HG02938 (cell line): ENCODE data around the gene ISG20L2.
"Not testable (repeated sequence)": the region's sequence is repeated elsewhere in the genome, so short reads cannot be mapped to it uniquely, and the experiment has no call there.

Experiments
- ATAC-seq: cut with Tn5 transposase; IDR thresholded peaks from one replicate; pipeline ENCODE4 v1.9.1; 2021; ENCODE audit warnings: mild to moderate bottlenecking, moderate library complexity; ENCODE audit not compliant: unreplicated experiment

The ISG20L2 gene, protein sequence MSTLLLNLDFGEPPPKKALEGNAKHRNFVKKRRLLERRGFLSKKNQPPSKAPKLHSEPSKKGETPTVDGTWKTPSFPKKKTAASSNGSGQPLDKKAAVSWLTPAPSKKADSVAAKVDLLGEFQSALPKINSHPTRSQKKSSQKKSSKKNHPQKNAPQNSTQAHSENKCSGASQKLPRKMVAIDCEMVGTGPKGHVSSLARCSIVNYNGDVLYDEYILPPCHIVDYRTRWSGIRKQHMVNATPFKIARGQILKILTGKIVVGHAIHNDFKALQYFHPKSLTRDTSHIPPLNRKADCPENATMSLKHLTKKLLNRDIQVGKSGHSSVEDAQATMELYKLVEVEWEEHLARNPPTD

DNA sequence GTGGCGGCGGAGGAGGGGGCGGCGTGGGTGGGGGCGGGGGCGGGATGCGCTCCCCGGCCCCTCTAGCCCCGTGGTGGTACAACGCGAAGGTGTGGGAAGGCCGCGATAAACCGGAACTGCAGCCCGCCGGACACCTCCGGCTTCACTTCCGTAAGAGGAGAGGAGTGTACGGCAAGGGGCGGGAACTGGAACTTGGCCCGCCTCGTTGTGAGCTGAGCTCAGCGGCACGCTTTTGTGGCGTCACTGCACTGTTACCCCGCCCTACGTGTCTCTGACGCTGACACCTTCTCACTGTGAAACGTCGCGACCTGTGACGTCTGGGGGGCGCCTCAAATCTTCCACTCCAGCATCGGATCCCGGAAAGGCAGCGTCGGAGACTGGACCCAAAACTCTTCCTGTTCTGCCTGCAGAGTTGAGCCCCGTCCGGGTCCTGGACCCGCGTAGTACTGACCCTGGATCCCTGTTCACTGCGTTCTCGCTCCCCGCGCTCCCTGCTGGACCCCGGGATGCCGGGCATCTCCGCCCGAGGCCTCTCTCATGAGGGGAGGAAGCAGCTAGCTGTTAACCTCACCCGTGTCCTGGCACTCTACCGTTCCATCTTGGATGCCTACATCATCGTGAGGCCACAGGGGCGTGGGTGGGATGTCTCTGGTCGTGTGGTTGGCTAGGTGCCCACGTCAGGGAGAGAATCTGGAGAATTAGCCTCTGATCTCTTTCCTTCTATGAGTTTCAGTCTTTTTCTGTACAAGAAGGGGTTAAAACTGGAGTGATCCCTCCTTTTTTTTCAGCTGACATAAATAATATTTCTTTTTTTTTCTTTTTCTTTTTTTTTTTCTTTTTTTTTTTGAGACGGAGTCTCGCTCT is at the start of gene ISG20L2:
Gene ISG20L2 (minus strand): TSS at position 168 of the 864 bp plus-strand sequence. CDS start 1,114 bp downstream, outside the sequence.
- peak; percentile 91 for ATAC-seq

DNA sequence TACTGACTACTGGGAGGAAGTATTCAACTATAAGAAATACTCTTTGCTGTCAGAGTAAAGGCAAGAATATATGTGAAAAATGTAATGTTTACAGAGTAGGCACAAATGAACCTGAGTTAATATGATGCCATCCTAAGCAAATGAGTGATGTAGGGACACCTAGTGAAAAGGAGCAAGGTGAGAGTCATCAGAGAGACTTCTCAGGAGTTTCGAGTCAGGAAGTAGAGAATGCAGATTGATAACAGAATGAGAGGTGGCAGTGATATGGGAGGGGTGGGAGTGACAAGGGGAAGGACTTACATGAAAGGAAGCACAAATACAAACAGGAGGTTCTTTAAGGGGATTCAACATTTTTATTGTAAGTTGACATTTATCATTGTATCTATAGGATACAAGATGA is 49.0 kb upstream of the ISG20L2 start:
- no peak for ATAC-seq

DNA sequence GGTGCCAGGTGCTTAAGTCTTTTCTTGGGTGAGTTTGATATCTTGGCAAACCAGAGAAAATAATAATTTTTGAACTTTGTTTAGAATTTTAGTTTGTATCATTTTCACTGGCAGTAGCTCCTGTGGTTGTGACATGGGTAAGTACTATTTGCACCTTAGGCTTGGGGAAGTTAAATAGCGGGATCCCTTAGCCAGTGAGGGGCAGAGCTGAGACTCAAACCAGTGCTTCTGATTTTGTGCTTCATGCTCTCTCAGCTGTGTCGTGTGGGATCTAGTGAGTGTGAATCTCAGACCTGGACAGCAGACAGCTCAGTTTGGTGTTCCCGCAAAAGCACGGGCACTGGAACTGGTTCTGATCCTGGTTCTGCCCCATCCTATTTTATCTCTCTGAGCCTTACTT is 48.4 kb upstream of the ISG20L2 start:
- ATAC-seq: no peak

DNA sequence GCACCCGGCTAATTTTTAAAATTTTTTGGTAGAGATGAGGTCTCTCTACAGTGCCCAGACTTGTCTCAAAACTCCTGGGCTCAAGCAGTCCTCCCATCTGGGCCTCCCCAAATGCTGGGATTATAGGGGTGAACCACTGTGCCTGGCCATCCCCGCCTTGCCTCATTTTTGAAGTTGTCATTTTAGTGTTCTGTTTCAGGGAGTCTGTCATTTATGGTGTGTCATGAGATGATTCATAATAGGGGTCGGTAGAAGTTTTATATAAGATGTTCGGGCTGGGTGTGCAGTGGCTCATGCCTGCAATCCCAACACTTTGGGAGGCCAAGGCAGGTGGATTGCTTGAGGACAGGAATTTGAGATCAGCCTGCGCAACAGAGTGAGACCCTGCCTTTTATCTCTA is 47.2 kb upstream of the ISG20L2 start:
- no peak for ATAC-seq

DNA sequence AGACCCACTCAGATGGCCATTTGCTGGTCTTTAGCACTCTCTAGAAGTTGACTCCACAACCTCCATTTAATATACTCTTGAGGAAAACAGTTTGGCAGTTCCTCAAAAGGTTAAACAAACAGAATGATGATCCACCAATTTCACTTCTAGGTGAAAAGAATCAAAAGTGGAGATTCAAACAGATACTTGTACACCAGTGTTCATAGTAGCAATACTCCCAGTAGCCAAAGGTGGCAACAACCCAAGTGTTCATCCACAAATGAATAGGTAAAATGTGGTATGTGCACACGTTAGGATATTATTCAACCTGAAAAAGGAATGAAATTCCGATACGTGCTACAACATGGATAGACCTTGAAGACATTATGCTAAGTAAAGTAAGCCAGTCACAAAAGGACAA is 45.0 kb upstream of the ISG20L2 start:
- ATAC-seq: no peak

DNA sequence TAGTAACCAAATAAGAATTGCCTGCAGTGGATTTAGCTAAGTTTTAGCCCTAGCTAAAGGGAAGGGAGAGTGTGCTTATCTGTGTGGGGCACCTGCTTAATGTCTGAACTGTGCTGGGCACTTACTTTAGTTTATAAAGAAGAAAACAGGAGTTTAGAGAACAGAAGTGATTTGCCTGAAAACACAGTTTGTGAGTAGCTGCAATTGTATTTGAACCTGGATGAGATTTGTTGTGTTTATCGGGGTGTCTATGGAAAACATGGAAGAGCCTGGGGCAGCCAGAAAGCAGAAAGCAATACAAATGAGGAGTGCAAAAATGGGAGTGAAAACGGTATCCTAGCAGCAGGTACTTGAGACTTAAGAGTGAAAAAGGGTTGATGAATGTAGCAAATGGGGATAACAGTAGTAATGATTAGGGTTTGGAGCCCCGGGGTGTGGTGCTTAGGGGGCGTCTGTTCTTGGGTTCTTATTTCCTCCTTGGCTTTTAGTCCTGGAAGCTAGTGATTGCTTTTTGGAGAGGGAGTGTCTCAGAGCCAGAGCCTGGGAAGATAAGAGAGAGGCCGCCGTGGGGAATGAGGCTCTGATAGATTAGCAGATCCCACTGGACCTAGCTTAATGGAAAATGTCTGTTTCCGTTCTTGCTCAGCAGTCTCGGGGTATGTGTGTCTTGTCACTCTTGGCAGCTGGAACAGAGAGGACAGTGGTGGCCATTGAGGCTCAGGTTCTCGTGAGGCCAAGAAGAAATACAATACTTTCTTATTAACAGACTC is 44.3 kb upstream of the ISG20L2 start:
- ATAC-seq: no peak

DNA sequence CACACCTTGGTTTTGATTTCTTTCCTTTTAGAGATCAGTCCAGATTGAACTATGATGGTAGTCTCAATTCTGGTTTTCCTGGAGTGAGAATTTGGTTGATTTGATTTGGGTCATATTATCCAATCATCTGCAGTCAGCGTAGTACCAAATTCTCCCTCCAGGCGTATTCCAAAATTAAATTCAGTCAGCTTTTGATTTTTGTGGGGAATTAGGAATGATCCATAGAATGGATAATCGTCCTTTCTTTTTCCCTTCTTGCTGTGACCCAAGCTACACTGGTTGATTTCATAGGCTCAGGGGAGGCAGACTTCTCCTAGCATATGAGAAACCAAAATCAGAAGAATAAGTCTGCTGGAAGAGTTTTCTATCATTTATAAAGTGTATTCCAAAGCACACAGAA is 43.7 kb upstream of the ISG20L2 start:
- ATAC-seq: no peak

DNA sequence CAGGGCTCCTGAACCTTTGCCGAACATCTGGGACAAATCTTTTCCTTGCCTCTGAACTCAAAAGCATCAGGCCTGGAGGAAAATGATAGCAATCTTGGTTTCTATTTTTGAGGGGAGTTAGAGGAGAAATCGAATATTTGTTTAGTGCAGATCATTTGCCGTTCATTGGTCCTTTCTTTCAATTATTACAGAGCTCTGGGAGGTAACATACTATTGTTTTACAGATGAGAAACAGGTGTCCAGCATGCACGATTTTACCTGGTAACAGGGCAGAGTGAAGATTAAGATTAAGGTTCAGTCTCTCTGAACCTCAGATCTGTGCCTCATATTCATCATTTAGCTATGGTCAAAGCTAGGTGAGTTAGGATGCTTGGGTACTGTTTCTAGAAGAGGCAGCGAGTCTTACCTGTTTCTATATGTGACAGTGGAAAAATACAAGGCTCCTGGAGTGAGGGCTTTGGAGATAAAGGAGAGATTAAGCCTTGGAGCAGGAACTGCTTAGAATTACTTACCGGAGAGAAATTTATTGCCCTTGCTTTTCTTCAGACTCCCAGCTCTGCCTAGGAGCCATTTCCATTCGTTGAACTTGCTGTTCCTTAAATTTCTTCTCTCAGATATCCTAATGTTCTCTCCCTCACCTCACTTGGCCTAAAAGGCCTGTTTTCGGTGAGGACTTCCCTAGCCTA is 40.2 kb upstream of the ISG20L2 start:
- ATAC-seq: no peak

DNA sequence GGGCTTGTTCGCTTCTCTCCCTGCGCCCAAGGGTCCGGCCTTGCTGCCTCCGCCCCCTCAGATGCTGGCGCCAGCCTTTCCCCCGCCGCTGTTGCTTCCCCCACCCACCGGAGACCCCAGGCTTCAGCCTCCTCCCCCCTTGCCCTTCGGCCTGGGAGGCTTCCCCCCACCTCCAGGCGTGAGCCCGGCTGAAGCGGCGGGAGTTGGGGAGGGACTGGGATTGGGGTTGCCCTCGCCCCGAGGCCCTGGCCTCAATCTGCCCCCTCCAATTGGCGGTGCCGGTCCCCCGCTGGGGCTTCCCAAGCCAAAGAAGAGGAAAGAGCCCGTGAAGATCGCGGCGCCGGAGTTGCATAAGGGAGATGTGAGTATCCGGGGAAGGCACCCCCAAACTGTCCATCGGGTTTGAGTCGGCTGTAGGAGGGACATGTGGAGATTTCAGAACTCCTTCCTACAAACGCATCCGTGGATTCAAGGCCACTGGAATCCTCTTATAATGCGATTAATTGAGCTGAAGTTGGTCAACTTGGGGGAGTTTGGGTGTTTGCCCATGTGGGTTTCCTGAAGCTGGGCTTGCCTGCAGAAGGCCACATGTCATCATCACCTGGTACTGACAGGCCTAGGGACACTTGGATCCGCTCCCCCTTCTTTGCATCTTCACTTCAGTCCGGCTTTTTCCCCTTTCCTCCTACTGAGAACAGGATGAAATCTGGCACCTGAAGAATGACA is 39.5 kb upstream of the ISG20L2 start:
- no peak for ATAC-seq

DNA sequence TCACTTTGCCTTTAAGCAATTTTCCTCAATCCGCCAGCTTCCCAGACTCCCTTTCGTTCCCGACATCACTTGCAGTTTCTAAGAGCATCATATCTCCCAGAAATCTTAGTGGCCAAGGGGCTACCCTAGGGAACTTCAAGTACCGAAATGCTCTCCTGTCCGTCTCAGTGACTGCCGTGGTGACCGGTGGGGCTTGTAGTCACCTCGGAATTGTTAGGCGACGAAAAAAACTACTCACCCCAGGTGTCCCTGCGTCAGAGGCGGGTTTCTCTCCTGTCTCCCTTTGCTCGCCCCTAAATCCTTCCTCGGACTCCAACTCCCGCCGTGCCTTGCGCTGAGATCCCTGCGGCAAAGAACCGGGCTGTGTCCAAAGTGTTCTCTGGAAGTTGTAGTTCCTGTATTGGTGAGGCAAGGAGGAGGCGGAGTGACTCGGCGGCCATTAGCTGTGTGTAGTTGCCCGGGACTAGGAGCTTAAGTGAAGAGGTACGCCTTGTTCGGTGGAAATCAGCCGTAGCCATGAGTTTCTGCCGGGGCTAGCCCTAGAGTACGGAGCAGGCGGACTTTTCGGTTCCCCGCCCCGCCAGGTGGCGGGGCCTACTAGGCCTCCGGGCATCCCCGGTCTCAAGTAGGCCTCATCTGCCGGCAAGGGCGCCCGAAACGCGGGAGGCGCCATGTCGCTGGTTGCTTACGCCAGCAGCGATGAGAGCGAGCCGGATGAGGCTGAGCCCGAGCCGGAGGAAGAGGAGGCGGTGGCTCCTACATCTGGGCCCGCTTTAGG is 38.7 kb upstream of the ISG20L2 start, which contains the start of gene PRCC:
Gene PRCC (plus strand): TSS at position 435 of the 778 bp plus-strand sequence. CDS start 237 bp downstream, at position 672.
- ATAC-seq: peak; percentile 92

DNA sequence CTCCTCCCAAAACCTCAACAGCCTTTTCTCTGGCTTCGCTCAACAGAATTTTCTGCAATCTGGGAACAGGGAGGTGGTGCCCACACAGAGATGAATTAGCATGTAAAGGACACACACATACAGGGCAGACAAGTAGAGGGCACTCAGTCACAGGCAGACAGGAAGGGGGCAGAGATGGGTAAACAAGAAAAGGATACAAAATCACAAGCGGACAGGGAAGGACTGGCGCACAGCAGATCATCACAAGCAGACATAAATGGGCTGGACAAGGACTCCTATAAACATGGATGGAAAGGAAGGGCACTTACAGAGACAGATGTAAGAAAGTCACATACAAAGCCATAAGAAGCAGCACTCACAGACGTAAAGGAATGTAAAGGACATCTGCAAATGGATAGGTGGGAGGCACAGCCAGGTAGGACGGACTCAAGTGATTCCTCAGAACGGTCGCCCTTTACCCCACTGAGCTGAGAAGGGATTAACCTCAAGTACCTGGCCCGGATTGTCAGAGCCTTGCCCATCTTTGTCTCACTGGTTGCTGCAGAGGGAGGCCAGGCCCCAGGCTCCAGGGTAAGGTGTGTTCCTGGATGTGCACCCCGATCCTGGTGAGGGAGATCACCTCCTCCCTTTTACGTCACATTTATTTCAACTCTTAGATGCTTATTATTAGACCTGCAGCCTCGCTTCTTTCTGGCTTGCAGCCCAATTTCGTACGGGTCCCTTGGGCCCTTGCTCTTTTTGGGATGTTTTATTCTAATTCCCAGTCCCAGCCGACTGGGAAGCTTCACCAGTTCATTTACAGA is 37.9 kb upstream of the ISG20L2 start:
- ATAC-seq: peak; percentile 15

DNA sequence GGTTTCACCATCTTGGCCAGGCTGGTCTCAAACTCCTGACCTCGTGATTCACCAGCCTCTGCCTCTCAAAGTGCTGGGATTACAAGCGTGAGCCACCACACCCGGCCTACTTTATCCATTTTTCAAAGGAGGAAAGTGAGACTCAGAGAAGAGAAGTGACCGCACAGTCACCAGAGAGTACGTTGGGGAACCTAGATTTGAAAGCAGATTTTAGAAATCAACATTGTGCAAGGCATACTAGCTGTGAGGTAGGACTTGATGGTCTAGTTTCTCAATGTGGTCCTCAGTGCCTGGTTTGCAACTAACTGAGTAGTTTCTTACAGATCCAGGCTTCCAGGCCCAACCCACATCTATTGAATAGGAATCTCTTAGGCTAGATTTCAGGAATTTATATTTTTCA is 37.1 kb upstream of the ISG20L2 start:
- ATAC-seq: no peak

DNA sequence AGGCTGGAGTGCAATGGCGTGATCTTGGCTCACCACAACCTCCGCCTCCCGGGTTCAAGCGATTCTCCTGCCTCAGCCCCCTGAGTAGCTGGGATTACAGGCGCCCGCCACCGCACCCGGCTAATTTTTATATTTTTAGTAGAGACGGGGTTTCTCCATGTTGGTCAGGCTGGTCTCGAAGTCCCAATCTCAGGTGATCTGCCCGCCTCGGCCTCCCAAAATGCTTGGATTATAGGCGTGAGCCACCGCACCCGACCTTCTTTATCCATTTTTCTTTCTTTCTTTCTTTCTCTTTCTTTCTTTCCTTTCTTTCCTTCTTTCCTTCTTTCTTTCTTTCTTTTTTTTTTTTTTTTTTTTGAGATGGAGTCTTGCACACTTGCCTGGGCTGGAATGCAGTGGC is 36.6 kb upstream of the ISG20L2 start:
- ATAC-seq: not testable (repeated sequence)

DNA sequence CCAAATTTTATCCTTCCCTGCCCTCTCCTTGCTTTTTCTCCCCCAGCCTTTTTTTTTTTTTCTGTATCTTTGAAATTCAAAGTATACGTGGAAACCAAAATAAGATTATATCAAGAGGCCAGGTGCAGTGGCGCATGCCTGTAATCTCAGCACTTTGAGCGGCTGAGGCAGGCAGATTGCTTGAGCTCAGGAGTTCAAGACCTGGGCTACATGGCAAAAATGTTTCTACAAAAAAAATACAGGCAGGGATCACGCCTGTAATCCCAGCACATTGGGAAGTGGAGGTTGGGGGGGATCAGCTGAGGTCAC is 32.2 kb upstream of the ISG20L2 start:
- no peak for ATAC-seq

DNA sequence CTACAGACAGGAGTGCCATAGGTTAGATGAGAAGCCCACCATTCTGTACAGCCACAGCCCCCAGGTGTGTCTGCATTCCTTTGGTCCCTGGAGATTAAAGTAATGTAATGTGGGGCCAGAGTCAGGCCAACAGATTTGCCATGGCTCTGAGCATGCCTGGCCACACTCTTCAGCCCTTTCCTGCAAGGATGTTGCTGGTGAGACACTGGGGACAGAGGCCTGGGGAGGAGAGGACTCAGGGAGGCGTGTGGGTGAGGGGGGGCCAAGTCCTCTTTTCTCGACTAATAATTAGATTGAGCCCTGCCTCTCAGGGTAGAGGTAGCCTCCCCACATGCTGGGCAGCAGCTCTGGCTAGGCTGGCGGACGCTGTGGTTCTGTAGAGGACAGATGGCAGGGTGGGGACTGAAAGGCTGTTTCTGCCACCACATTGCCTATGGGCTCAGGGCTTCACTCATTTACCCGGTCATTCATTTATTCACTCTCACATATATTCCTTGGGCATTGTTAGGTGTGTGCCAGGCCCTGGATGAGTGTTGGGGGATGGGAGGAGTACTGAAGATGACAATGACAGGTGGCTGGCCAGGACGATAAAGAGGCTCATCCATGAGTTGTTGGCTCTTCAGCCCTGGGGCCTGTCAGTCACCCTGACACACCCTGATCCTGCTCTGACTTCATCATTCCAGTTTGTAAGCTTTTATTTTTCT is 31.7 kb upstream of the ISG20L2 start:
- no peak for ATAC-seq

DNA sequence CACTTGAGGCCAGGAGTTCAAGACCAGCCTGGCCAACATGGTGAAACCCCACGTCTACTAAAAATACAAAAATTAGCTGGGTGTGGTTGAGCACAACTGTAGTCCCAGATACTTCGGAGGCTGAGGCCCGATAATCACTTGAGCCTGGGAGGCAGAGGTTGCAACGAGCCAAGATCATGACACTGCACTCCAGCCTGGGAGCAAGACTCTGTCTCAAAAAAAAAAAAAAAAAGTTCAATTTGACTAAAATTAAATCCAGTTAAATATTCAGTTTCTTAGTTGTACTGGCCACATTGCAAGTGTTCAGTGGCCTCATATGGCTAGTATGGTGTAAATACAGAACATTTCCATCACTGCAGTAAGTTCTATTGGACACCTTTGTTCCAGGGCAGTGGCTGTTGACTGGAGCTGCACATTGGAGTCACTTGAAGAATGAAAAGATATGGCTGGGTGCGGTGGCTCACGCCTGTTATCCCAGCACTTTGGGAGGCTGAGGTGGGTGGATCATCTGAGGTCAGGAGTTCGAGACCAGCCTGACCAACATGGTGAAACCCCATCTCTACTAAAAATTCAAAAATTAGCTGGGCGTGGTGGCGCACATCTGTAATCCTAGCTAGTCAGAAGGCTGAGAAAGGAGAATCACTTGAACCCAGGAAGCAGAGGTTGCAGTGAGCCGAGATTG is 29.1 kb upstream of the ISG20L2 start:
- not testable (repeated sequence) for ATAC-seq

DNA sequence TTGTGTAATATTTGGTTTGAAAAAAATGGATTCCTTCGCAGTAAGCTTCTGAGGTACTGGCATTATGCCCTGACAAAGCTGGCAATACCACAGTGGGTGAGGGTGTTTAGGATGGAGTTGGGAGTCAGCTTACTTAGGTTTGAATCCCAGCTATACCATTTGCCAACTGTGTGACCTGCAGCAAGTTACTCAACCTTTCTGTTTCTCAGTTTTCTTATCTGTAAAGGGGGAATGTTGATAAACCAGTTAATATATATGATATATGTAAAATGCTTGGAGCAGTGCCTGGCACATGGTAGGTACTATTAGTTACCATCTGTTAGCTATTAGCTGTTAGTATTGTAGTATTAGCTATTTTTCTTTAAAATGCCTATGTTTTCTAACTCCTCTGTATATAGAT is 27.8 kb upstream of the ISG20L2 start:
- ATAC-seq: no peak
